Activated T-helper 1 cell treated with anti-CD3 and anti-CD28 coated beads, Interleukin-12 subunit alpha, Interleukin-12 subunit beta, Interleukin-2, Interleukin-4 antibody, amounts not matched to agents 30 ng/mL and 10 ng/mL and 1 ng/mL, durations not matched to agents 14 hours and 24 hours and 36 hours (primary cell): ENCODE data around the gene RCOR2. TPM values are rescaled to one million over a fixed set of nuclear protein-coding genes. Genes with fewer than 3 reads are reported as not detected.

Experiments
- DNase-seq: peaks from one replicate; pipeline ENCODE4 v3.0.0; 2021; ENCODE audit warnings: low spot score
- H3K27ac Mint-ChIP-seq: one replicate; pipeline ENCODE4 v1.8.0; 2021; ENCODE audit warnings: mild to moderate bottlenecking, mixed read lengths
- H3K27me3 Mint-ChIP-seq: one replicate; pipeline ENCODE4 v1.8.0; 2022; ENCODE audit warnings: mild to moderate bottlenecking, moderate library complexity, mixed read lengths; ENCODE audit not compliant: insufficient read depth
- H3K36me3 Mint-ChIP-seq: one replicate; pipeline ENCODE4 v1.8.0; 2021; ENCODE audit warnings: low read depth, mixed read lengths
- H3K4me1 Mint-ChIP-seq: one replicate; pipeline ENCODE4 v1.8.0; 2021; ENCODE audit warnings: low read depth, mixed read lengths
- H3K4me3 Mint-ChIP-seq: one replicate; pipeline ENCODE4 v1.8.0; 2021; ENCODE audit warnings: mild to moderate bottlenecking, moderate library complexity, mixed read lengths
- H3K9me3 Mint-ChIP-seq: one replicate; pipeline ENCODE4 v1.8.0; 2021; ENCODE audit warnings: mixed read lengths
- intact Hi-C: fragments of 100-400 bp; cut with micrococcal nuclease; formaldehyde crosslinking; loops from one replicate; pipeline ENCODE4 v1.15.1; 2024
- total RNA-seq: library from RNA; stranded (reverse); gene quantifications from 2 replicates; pipeline ENCODE4 v1.2.3, GENCODE V29; 2022

RCOR2 gene
- total RNA-seq, 1 donor from 2014 or later: 0.21 TPM

- no peak overlapping the region for H3K4me3 Mint-ChIP-seq
- DNase-seq: no peak
- H3K27me3 Mint-ChIP-seq: no peaks in the 10 kb centered on the region
- no peak overlapping the region for H3K27ac Mint-ChIP-seq
- H3K36me3 Mint-ChIP-seq: peaks cover 38% of the 10 kb centered on the region
- H3K4me1 Mint-ChIP-seq: peaks cover 59% of the 10 kb centered on the region
- intact Hi-C loops: no loop called here
- H3K9me3 Mint-ChIP-seq: no peaks in the 10 kb centered on the region
These were observed 23.6 kb downstream of the RCOR2 start for GRCh38 chr11:63893355-63893754.

GRCh38 chr11:63892228-63892627, 24.7 kb downstream of the RCOR2 start:
- no peak overlapping the region for H3K27ac Mint-ChIP-seq

GRCh38 chr11:63890368-63890767, 26.6 kb downstream of the RCOR2 start:
- intact Hi-C loops: no loop called here
- H3K36me3 Mint-ChIP-seq: peaks cover 21% of the 10 kb centered on the region
- H3K27me3 Mint-ChIP-seq: no peaks in the 10 kb centered on the region
- H3K4me1 Mint-ChIP-seq: peaks cover 65% of the 10 kb centered on the region
- no peak for DNase-seq
- H3K4me3 Mint-ChIP-seq: peak overlapping the region; percentile 12
- no peak overlapping the region for H3K27ac Mint-ChIP-seq
- H3K9me3 Mint-ChIP-seq: no peaks in the 10 kb centered on the region

More at GRCh38 chr11:63892228-63892627, 24.7 kb downstream of the RCOR2 start:
- Mint-ChIP-seq H3K4me3 (no peak overlapping the region), H3K27me3 (no peaks in the 10 kb centered on the region), H3K4me1 (peaks cover 71% of the 10 kb centered on the region), H3K9me3 (no peaks in the 10 kb centered on the region), H3K36me3 (peaks cover 32% of the 10 kb centered on the region)
- intact Hi-C loops: no loop called here
- DNase-seq: no peak

- DNase-seq: no peak
- Mint-ChIP-seq H3K27ac (peak overlapping the region; percentile 27), H3K4me3 (peak overlapping the region; percentile 86), H3K4me1 (peaks cover 69% of the 10 kb centered on the region), H3K27me3 (no peaks in the 10 kb centered on the region), H3K9me3 (no peaks in the 10 kb centered on the region), H3K36me3 (peaks cover 22% of the 10 kb centered on the region)
- intact Hi-C loops: no loop called here
These were observed 27.6 kb downstream of the RCOR2 start for GRCh38 chr11:63889344-63889743.

- intact Hi-C loops: loop anchor here (1.0 kb wide), 5 partner anchors 22 to 86 kb away; partner anchors contain the start of gene COX8A
- peaks cover 77% of the 10 kb centered on the region for H3K4me1 Mint-ChIP-seq
- no peaks in the 10 kb centered on the region for H3K9me3 Mint-ChIP-seq
These were observed 28.5 kb downstream of the RCOR2 start for GRCh38 chr11:63888170-63889086.

GRCh38 chr11:63887386-63887999, 29.5 kb downstream of the RCOR2 start:
- H3K4me3 Mint-ChIP-seq: peak overlapping the region; percentile 59
- peaks cover 16% of the 10 kb centered on the region for H3K36me3 Mint-ChIP-seq
- peak overlapping the region; percentile 38 for H3K27ac Mint-ChIP-seq
- peaks cover 81% of the 10 kb centered on the region for H3K4me1 Mint-ChIP-seq
- no peaks in the 10 kb centered on the region for H3K27me3 Mint-ChIP-seq
- intact Hi-C loops: no loop called here
- DNase-seq: no peak
- H3K9me3 Mint-ChIP-seq: no peaks in the 10 kb centered on the region

More at GRCh38 chr11:63888170-63889086, 28.5 kb downstream of the RCOR2 start:
- peaks cover 18% of the 10 kb centered on the region for H3K36me3 Mint-ChIP-seq
- H3K4me3 Mint-ChIP-seq: peak overlapping the region; percentile 86
- no peaks in the 10 kb centered on the region for H3K27me3 Mint-ChIP-seq
- DNase-seq: peak; percentile 57
- H3K27ac Mint-ChIP-seq: peak overlapping the region; percentile 83

GRCh38 chr11:63884196-63884932, 32.6 kb downstream of the RCOR2 start:
- Mint-ChIP-seq H3K4me3 (no peak overlapping the region), H3K36me3 (peaks cover 19% of the 10 kb centered on the region), H3K27ac (no peak overlapping the region), H3K27me3 (no peaks in the 10 kb centered on the region), H3K4me1 (peaks cover 72% of the 10 kb centered on the region), H3K9me3 (no peaks in the 10 kb centered on the region)
- no peak for DNase-seq
- intact Hi-C loops: no loop called here

- H3K4me3 Mint-ChIP-seq: no peak overlapping the region
- peaks cover 67% of the 10 kb centered on the region for H3K4me1 Mint-ChIP-seq
These were observed 33.2 kb downstream of the RCOR2 start for GRCh38 chr11:63883791-63884190.

GRCh38 chr11:63882555-63883242, 34.3 kb downstream of the RCOR2 start:
- DNase-seq: no peak
- H3K27ac Mint-ChIP-seq: no peak overlapping the region
- peaks cover 23% of the 10 kb centered on the region for H3K36me3 Mint-ChIP-seq
- no peaks in the 10 kb centered on the region for H3K9me3 Mint-ChIP-seq
- H3K4me1 Mint-ChIP-seq: peaks cover 63% of the 10 kb centered on the region
- no peak overlapping the region for H3K4me3 Mint-ChIP-seq
- intact Hi-C loops: no loop called here
- H3K27me3 Mint-ChIP-seq: no peaks in the 10 kb centered on the region

More at GRCh38 chr11:63883791-63884190, 33.2 kb downstream of the RCOR2 start:
- Mint-ChIP-seq H3K27ac (no peak overlapping the region), H3K27me3 (no peaks in the 10 kb centered on the region), H3K36me3 (peaks cover 19% of the 10 kb centered on the region), H3K9me3 (no peaks in the 10 kb centered on the region)
- no peak for DNase-seq
- intact Hi-C loops: no loop called here

GRCh38 chr11:63880403-63880790, 36.6 kb downstream of the RCOR2 start:
- Mint-ChIP-seq H3K36me3 (peaks cover 23% of the 10 kb centered on the region), H3K9me3 (no peaks in the 10 kb centered on the region), H3K4me3 (no peak overlapping the region), H3K27ac (no peak overlapping the region), H3K27me3 (no peaks in the 10 kb centered on the region), H3K4me1 (peaks cover 56% of the 10 kb centered on the region)
- intact Hi-C loops: no loop called here
- no peak for DNase-seq

GRCh38 chr11:63879598-63880402, 37.2 kb downstream of the RCOR2 start:
- intact Hi-C loops: no loop called here
- Mint-ChIP-seq H3K27me3 (no peaks in the 10 kb centered on the region), H3K27ac (no peak overlapping the region), H3K4me1 (peaks cover 56% of the 10 kb centered on the region), H3K4me3 (no peak overlapping the region), H3K9me3 (no peaks in the 10 kb centered on the region), H3K36me3 (peaks cover 23% of the 10 kb centered on the region)
- no peak for DNase-seq
